ENCODE results near the gene ZBTB49. TPM values are rescaled to one million over a fixed set of nuclear protein-coding genes. Genes with fewer than 3 reads are reported as not detected.
"Not testable (repeated sequence)": the region's sequence is repeated elsewhere in the genome, so short reads cannot be mapped to it uniquely, and the experiment has no call there.

The ZBTB49 gene
- total and polyA plus RNA-seq, 2 of the 4 experiments (the other 2 are of a cell fraction): 3.2 to 4.8 TPM

DNA sequence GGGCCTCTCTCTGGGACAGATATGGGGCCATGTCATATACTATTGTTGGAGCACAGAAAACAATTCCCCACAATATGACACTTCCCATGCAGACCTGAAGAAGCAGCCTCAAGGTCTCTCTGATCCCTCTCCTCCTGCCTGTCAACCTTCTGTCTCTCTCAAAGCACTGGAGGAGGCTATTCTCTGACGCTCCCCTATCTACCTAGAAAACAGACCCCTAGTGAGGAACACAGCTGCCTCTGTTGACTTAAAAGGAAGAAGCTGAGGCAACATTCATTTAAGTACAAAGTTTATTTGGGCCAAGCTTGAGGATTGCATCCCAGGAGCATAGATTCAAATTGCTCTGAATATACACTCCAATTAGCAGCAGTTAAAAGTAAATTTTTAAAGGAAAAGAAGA is 57.5 kb downstream of the ZBTB49 start:
- no peak overlapping the region for H2BK20ac ChIP-seq (ENCODE audit: low read depth, low read length)
- H4K8ac ChIP-seq (ENCODE audit: low read depth in 2 of 2, low read length in 2 of 2): no peak overlapping the region
- H3K4me3 ChIP-seq (ENCODE audit: insufficient read depth, low read depth, low read length): no peak overlapping the region
- no peak overlapping the region for H2BK5ac ChIP-seq (ENCODE audit: low read depth, low read length, poor library complexity, severe bottlenecking)
- H3K4me1 ChIP-seq (ENCODE audit: control insufficient read depth, insufficient read depth, low read length): no peaks in the 10 kb centered on the region
- intact Hi-C loops (cut with micrococcal nuclease): no loop called here
- TF ChIP-seq CHD1 (IDR thresholded peaks at IDR 0.05; ENCODE audit: low read depth, low read length) (no peak), RAD21 (IDR thresholded peaks at IDR 0.05; ENCODE audit: low read length) (no peak), NFE2L2 (IDR thresholded peaks at IDR 0.05; ENCODE audit: low read depth, low read length) (no peak), MAFK (IDR thresholded peaks at IDR 0.05; ENCODE audit: low read depth, low read length) (no peak), RFX5 (IDR thresholded peaks at IDR 0.05; ENCODE audit: low read depth, low read length) (no peak), MXI1 (IDR thresholded peaks at IDR 0.05; ENCODE audit: borderline replicate concordance, low read depth, low read length) (no peak), POLR2A (IDR thresholded peaks at IDR 0.05; ENCODE audit: low read depth, low read length) (no peak)
- no peak overlapping the region for H3K4ac ChIP-seq (ENCODE audit: low read depth, low read length)
- peaks cover 19% of the 10 kb centered on the region for H3K27me3 ChIP-seq (ENCODE audit: control insufficient read depth, insufficient read depth, low read length)
- in situ Hi-C loops (cut with MboI; ENCODE audit: low sequenced_read_pairs): no loop called here
- no peak overlapping the region for H2BK120ac ChIP-seq (ENCODE audit: low read depth, low read length)
- dilution Hi-C loops (cut with HindIII; ENCODE audit: low sequenced_read_pairs, unreplicated experiment): no loop called here
- no peak overlapping the region for H2BK15ac ChIP-seq (ENCODE audit: low read depth, low read length)
- H2AK5ac ChIP-seq (ENCODE audit: low read depth, low read length): no peak overlapping the region
- ATAC-seq (ENCODE audit: low read depth) (no peak), DNase-seq (no peak)
- H3K27ac ChIP-seq (ENCODE audit: insufficient read depth, low read length): no peak overlapping the region
- no peaks in the 10 kb centered on the region for H3K9me1 ChIP-seq (ENCODE audit: insufficient read depth, low read length)
- CTCF ChIA-PET: interaction anchor here (0.7 to 2.5 kb wide), 2 partner anchors 48 to 88 kb away, joined by 5 read pairs; no protein-coding TSS in a partner anchor
- BruUV-seq (replicated peaks): no TSS peak
- no CpG with 5 or more reads among the region's 1 CpG for WGBS, 2 experiments (ENCODE audit: extremely low coverage in 2 of 2, insufficient read length in 1 of 2)
- no peak overlapping the region for H3K18ac ChIP-seq (ENCODE audit: low read depth, low read length)
- no peak overlapping the region for H4K91ac ChIP-seq (ENCODE audit: insufficient read depth, low read depth, low read length)
- H3K36me3 ChIP-seq (ENCODE audit: control insufficient read depth, insufficient read depth, low read length): no peaks in the 10 kb centered on the region
- no peak overlapping the region for H4K5ac ChIP-seq (ENCODE audit: low read depth, low read length)
- no peak overlapping the region for H2AK9ac ChIP-seq (replicated peaks; ENCODE audit: low read depth, low read length, poor library complexity)
- POLR2A ChIA-PET (ENCODE audit: unreplicated experiment): interaction anchor here (0.6 kb wide), 1 partner anchor 38 kb away, joined by 3 read pairs; no protein-coding TSS in a partner anchor
- no peak overlapping the region for H3K23ac ChIP-seq (ENCODE audit: low read depth, low read length)
- no peaks in the 10 kb centered on the region for H3K79me1 ChIP-seq (ENCODE audit: low read depth in 1 of 2, low read length in 2 of 2)
- H3K4me2 ChIP-seq (ENCODE audit: low read depth, low read length): no peak overlapping the region
- H4K20me1 ChIP-seq (ENCODE audit: insufficient read depth, low read length): no peaks in the 10 kb centered on the region
- H3K56ac ChIP-seq (ENCODE audit: extremely low read depth, insufficient read depth, low read length): no peak overlapping the region
- H2AFZ ChIP-seq (replicated peaks; ENCODE audit: low read length, poor library complexity): no peak overlapping the region
- no peak overlapping the region for H3K9ac ChIP-seq (ENCODE audit: low read depth, low read length)
- H3K9me3 ChIP-seq (ENCODE audit: control insufficient read depth, insufficient read depth, low read length): no peaks in the 10 kb centered on the region
- H3K14ac ChIP-seq (replicated peaks; ENCODE audit: low read depth, low read length): no peak overlapping the region

DNA sequence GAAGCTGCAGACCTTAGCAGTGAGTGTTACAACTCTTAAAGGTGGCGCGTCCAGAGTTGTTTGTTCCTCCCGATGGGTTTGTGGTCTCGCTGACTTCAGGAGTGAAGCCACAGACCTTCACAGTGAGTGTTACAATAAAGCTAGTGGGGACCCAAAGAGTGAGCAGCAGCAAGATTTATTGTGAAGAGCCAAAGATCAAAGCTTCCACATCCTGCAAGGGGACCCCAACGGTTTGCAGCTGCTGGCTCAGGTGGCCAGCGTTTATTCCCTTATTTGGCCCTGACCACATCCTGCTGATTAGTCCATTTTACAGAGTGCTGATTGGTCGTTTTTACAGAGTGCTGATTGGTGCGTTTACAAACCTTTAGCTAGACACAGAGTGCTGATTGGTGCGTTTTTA is 58.5 kb downstream of the ZBTB49 start:
- H3K79me1 ChIP-seq (ENCODE audit: low read depth in 1 of 2, low read length in 2 of 2); H2AK9ac ChIP-seq (replicated peaks; ENCODE audit: low read depth, low read length, poor library complexity); ATAC-seq (ENCODE audit: low read depth); H3K56ac ChIP-seq (ENCODE audit: extremely low read depth, insufficient read depth, low read length); H3K4me1 ChIP-seq (ENCODE audit: control insufficient read depth, insufficient read depth, low read length); H3K4me3 ChIP-seq (ENCODE audit: insufficient read depth, low read depth, low read length); H2BK120ac ChIP-seq (ENCODE audit: low read depth, low read length); intact Hi-C loops (cut with micrococcal nuclease); H2BK5ac ChIP-seq (ENCODE audit: low read depth, low read length, poor library complexity, severe bottlenecking); H3K9me3 ChIP-seq (ENCODE audit: control insufficient read depth, insufficient read depth, low read length); H4K91ac ChIP-seq (ENCODE audit: insufficient read depth, low read depth, low read length); H2AK5ac ChIP-seq (ENCODE audit: low read depth, low read length); H3K27ac ChIP-seq (ENCODE audit: insufficient read depth, low read length); H4K20me1 ChIP-seq (ENCODE audit: insufficient read depth, low read length); H4K5ac ChIP-seq (ENCODE audit: low read depth, low read length); POLR2A ChIA-PET (ENCODE audit: unreplicated experiment); H3K9me1 ChIP-seq (ENCODE audit: insufficient read depth, low read length); H2BK15ac ChIP-seq (ENCODE audit: low read depth, low read length); H2AFZ ChIP-seq (replicated peaks; ENCODE audit: low read length, poor library complexity); dilution Hi-C loops (cut with HindIII; ENCODE audit: low sequenced_read_pairs, unreplicated experiment); H3K36me3 ChIP-seq (ENCODE audit: control insufficient read depth, insufficient read depth, low read length); BruUV-seq (replicated peaks); H4K8ac ChIP-seq (ENCODE audit: low read depth in 2 of 2, low read length in 2 of 2); H3K4me2 ChIP-seq (ENCODE audit: low read depth, low read length); H3K18ac ChIP-seq (ENCODE audit: low read depth, low read length); H2BK20ac ChIP-seq (ENCODE audit: low read depth, low read length); CTCF ChIA-PET; H3K23ac ChIP-seq (ENCODE audit: low read depth, low read length); H3K9ac ChIP-seq (ENCODE audit: low read depth, low read length); DNase-seq; H3K14ac ChIP-seq (replicated peaks; ENCODE audit: low read depth, low read length); H3K4ac ChIP-seq (ENCODE audit: low read depth, low read length); in situ Hi-C loops (cut with MboI; ENCODE audit: low sequenced_read_pairs): not testable (repeated sequence)
- peaks cover 16% of the 10 kb centered on the region for H3K27me3 ChIP-seq (ENCODE audit: control insufficient read depth, insufficient read depth, low read length)
- 100% methylated on average over 1 of the region's 9 CpGs; no CpG with 5 or more reads in 1 of the 2 experiments for WGBS, 2 experiments (ENCODE audit: extremely low coverage in 2 of 2, insufficient read length in 1 of 2)

All from IMR-90 (cell line).